HG03095 (cell line): ENCODE results near the gene PLEKHO2.
"Not testable (repeated sequence)": the region's sequence is repeated elsewhere in the genome, so short reads cannot be mapped to it uniquely, and the experiment has no call there.

ENCODE experiments used
- ATAC-seq: cut with Tn5 transposase; IDR thresholded peaks from one replicate; pipeline ENCODE4 v1.9.1; 2021; ENCODE audit warnings: moderate library complexity; ENCODE audit not compliant: unreplicated experiment

The PLEKHO2 gene, protein sequence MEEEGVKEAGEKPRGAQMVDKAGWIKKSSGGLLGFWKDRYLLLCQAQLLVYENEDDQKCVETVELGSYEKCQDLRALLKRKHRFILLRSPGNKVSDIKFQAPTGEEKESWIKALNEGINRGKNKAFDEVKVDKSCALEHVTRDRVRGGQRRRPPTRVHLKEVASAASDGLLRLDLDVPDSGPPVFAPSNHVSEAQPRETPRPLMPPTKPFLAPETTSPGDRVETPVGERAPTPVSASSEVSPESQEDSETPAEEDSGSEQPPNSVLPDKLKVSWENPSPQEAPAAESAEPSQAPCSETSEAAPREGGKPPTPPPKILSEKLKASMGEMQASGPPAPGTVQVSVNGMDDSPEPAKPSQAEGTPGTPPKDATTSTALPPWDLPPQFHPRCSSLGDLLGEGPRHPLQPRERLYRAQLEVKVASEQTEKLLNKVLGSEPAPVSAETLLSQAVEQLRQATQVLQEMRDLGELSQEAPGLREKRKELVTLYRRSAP

DNA sequence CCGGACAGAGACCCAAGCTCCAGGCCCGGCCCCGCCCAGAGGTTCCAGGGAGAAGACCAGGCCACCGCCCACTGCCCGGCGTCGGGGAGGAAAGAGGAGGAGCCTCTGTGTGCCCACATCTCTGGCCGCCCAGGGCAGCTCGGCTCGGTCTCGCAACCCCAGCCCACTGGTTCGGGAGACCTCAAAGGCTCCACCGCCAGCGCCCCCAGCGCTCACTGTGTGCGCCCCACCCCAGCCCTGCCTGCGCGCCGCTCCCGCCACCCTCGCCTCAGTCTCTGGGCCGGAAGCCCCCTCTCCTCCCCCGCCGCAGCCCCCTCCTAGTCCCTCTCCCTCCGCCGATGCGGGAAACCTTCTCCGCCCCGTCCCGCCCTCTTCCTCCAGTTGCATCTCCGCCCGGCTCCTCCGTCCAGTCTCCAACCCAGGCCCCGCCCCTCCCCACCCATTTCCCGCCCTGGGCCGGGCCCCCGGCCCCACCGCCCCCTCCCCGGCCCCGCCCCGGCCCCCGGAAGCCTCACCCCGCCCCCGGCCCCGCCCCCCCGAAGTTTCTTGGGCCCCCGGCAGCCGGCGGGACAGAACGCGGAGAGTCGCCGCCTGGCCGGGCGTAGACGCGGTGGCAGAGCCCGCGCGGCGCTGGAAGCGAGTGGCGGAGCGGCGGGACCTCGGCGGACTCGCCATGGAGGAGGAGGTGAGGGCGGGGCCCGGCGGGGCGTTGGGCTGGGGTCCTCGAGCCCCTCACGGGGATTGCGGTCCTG, at the start of gene PLEKHO2:
PLEKHO2 (plus strand) TSS at position 572 of the 752 bp plus-strand sequence; CDS start at position 674, 102 bp downstream.
- peak; percentile 49 for ATAC-seq

DNA sequence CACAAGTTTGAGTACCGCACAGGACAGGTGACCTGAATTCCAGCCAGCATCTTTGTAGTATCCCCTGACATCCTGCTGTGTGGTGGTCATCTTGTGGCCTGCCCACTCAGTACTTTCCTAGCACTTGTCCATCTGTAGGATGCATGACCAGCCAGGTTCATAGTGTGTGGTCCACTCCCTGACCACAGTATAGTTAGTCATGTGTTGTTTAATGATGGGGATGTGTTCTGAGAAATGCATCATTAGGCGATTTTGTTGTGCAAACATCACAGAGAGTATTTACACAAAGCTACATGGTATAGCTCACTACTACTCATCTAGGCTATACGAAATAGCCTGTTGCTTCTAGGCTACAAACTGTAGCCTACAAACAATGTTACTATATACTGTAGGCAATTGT, 49.4 kb upstream of the PLEKHO2 start:
- ATAC-seq = no peak

DNA sequence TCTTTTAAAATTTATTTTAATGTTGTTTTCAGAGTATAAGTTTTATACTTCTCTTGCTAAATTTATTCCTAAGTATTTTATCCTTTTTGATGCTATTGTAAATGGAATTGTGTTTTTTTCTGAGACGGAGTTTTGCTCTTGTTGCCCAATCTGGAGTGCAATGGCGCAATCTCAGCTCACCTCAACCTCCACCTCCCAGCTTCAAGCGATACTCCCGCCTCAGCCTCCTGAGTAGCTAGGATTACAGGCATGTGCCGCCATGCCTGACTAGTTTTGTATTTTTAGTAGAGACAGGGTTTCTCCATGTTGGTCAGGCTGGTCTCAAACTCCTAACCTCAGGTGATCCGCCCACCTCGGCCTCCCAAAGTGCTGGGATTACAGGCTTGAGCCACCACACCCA, 46.4 kb upstream of the PLEKHO2 start:
- not testable (repeated sequence) for ATAC-seq

DNA sequence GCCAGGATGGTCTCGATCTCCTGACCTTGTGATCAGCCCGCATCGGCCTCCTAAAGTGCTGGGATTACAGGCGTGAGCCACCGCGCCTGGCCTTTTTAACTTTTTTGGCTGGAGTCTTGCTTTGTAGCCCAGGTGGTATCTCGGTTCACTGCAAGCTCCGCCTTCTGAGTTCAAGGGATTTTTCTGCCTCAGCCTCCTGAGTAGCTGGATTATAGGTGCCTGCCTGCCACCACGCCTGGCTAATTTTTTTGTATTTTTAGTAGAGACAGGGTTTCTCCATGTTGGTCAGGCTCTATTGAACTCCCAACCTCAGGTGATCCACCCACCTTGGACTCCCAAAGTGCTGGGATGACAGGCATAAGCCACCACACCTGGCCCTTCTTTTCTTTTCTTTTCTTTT, 45.8 kb upstream of the PLEKHO2 start:
- not testable (repeated sequence) for ATAC-seq

DNA sequence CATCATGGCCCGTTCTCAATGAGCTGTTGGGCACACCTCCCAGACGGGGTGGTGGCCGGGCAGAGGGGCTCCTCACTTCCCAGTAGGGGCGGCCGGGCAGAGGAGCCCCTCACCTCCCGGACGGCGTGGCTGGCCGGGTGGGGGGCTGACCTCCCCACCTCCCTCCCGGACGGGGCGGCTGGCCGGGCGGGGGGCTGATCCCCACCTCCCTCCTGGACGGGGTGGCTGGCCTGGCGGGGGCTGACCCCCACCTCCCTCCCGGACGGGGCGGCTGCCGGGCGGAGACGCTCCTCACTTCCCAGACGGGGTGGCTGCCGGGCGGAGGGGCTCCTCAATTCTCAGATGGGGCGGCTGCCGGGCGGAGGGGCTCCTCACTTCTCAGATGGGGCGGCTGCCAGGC, 42.8 kb upstream of the PLEKHO2 start:
- not testable (repeated sequence) for ATAC-seq

DNA sequence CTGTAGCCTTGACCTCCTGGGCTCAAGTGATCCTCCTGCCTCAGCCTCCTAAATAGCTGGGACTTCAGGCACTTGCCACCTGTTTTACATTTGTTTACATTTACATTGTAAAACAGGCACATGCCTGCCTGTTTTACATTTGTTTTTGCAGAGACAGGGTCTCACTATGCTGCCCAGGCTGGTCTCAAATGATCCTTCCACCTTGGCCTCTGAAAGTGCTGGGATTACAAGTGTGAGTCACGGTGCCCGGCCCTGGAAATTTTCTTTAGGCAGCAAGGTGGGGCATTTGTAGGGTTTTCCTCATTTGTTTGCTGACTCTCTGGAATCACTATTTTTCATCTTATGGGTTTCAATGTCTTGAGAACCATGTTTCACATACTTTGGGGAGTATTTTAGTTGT, 41.2 kb upstream of the PLEKHO2 start:
- ATAC-seq = no peak

DNA sequence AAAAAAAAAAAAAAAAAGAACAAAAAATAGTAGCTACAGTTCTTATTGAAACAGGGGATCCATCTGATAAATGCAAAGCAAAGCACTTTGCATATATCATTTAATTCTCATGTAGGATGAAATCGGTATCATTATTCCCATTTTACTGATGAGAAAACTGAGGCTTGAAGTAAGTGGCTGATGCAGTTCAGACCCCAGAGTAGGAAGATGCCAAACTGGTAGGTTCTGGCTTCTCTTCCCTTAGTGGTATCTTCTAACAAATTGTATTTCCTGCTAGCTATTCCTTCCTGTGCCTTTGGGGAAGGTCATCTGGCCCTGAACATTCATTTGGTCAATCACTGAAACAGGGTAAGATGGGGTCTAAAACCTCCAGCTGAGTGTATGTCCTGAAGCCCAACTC, 38.2 kb upstream of the PLEKHO2 start:
- no peak for ATAC-seq

DNA sequence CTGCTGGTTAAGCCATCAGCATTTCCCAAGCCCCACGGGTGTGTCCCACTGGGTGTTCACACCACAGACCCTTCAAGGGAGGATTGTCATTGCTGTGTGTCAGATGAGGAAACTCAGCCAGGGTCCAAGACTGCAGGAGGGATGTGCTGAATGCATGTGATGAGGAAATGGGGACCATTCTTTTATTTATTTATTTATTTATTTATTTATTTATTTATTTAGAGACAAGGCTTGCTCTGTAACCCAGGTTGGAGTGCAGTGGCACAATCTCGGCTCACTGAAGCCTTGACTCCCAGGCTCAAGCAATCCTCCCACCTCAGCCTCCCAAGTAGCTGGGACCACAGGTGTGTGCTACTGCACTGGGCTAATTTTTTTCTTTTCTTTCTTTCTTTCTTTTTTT, 37.1 kb upstream of the PLEKHO2 start:
- ATAC-seq = no peak

DNA sequence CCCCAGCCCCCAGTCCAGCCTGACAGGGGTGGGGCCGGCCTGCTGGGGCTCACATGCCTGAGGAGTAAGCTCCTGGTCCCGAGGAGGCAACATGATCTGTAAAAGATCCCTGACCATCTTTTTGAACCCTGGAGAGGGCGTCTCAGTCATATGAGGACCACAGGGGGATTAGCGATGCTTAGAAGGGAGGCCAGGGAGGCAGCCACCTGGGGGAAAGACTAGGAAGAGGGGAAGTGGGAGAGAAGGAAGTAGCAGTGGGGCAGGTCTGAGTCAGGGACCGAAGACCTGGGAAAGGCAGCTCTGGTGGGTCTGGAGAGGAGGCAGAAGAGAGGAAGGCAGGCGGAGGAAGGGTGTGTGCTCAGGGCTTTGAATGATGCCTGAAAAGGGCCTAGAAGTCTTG, 35.2 kb upstream of the PLEKHO2 start:
- ATAC-seq = no peak

DNA sequence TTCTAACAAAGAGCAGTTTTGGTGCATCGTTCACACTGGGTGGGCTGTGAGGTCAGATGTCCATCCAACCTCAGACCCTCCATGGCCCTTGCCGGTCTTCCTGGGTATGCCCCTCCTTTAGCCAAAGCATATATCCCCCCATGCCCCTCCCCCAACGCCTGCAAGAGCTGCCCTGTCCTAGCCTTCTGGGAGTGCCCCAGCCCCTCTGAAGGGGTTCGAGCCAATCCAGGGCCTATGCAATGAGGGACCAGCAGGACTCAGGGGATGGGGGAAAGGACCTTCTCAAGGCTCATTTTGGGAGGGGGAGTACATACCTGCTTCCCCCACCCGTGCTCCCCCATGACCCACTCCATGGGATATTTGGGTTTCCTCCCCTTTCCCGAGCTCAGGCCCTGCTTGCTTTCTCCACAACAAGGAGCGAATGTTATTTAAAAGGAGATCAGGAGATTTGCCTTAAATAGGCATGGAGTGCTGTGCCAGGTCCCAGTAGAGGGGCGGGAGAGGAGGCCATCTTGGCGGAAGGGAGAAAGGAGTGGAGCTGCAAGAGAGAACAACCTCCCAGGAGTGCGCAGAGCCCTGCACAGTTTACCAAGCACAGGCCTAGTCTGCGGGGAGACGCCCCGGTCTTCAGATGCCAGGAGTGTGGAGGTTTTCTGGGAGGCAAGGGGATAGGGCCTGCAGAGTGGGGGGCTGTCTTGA, 34.5 kb upstream of the PLEKHO2 start:
- ATAC-seq = no peak

DNA sequence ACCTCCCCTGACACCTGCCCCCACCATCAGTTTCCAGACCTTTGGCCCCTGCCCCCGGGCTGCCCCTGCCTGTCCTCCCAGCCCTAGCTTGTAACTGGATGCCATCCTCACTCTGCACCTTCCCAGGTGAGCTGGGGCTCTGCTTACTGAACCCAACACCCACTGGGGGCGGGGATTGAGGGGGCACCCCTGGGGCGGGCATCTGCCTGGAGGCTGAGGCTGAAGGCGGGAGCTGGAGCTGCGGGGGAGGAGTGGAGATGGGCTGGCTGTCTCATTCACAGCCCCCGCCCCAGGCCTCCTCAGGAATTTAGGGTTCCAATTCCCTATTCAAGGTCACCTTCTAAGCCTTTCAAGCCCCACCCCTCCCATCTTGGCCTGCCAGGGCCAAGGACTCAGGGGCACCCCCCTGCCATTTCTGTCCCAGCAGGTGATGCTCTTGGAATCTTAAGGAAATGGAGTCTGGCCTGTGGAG, 33.9 kb upstream of the PLEKHO2 start:
- no peak for ATAC-seq

DNA sequence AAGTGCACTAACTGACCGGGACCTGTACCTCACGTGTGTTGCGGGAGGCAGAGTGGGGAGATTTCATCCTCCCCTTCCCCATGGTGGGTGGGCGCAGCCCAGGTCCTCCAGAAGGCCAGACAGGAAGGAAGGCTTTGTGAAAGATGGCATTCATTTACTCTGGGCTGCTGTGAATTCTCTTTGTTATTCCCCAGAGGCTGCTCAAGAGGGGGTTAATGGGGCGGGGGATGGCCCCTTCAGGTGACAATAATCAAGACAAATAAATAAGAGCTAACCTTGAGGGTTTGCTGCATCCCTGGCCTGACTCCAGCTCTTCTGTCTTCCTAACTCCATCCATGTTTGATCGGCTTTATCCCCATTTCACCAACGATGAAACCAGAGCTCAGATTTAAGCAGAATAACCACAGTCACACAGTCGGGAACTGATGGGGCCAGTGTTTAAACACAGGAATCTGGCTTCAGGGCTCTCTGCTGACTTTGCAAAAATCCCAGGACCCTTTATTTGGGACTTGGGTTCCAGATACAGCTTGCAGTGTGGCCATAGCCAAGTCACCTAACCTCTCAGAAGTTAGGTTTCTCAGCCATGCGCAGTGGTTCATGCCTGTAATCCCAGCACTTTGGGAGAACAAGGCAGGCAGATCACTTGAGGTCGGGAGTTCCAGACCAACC, 32.8 kb upstream of the PLEKHO2 start:
- ATAC-seq = no peak

DNA sequence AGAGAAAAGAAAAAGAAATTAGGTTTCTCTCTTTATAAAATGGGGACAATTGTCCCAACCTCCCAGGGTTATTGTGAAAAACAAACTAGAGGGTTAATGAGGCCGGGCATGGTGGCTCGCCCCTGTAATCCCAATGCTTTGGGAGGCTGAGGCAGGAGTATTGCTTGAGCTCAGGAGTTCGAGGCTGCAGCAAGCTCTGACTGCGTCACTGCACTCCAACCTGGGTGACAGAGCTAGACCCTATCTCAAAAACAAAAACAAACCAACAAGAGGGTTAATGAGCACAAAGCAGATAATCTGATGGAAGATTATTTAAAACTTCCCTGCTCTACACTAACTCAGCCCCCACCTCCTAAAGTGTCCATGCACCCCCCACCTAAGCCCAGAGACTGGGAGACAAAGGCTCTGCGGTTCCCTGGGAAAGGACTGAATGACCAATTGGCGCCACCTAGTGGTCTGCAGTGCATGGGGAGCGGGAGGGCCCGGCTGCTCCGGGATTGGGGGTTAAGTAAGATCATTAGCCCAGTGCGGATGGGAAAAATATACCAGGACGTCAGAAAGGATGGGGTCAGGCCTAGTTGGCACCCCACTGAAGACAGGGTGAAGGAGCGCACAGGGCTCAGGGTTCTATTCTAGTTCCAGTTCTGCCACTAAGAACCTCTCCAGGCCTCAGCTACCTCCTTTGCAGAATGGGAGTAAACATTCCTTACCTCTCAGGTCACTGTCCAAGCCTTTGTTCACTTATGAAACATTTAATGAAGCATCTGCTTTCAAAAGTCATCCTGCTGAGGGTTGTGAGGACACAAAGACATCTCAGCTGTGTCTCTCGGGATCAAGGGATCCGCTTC, 31.8 kb upstream of the PLEKHO2 start:
- no peak for ATAC-seq

DNA sequence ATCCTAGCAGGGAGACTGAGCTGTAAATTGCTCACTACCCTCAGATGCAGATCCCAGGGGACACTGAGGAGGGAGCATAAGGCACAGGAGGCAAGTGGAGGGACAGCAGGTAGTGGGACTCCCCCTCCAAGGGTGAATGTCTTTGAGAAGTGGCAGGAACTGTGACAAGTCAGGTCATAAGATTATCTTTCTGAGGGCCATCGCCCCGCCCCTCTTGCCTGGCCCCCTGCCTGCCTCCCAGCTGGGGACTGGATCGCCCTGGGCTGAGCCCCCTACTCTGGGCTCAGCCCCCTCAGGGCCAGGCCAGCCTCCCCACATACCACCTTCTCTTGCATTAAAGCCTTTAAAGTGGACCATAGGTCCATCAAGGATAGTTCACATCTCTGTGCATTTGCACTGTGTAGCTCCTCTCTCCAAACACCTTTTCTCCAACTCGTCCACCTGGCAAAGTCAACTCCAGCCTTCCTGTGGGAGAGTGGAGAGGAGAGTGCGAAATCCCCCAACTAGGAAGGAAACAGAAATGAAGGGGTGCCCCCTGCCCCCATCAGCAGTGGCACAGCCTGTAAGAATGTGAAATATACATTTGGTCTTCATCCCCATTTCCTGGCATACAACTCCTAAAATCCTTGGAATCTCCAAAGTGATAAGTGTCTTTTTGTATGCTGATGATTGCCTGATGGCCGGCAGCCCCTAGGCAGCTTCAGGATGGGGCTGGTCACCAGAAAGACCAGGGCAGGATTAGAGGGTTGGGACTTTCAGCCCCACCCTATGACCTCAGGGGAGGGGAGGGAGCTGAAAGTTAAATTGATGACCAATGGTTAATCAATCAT, 31.0 kb upstream of the PLEKHO2 start:
- ATAC-seq = no peak

DNA sequence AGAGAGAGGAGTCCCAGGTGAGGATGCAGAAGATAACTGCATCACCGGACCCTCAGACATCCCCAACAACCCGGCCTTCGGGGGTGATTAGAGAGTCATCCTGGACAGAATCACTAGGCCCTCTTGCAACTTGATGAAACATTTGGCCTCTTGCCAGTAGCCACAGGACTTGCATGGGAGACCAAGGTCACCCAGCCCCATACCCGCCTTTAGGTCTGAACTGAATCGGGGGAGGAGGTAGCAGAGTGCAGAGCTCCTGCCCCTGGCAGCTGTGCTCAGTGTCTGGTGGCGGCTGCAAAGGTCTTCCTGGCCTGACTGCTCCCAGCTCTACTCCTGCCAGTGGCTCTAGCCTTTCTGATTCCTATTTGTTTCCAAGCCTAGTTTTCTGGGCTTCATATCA, 28.6 kb upstream of the PLEKHO2 start:
- no peak for ATAC-seq

DNA sequence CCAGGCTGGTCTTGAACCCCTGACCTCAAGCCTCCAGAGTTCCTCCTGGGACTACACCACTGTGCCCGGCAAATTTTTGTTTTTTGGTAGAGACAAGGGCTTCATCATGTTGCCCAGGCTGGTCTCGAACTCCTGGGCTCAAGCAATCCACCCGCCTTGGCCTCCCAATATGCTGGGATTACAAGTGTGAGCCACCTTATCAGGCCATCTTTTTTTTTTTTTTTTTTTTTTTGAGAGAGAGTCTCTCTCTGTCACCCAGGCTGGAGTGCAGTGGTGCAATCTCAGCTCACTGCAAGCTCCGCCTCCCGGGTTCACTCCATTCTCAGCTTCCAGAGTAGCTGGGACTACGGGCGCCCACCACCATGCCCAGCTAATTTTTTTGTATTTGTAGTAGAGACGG, 27.4 kb upstream of the PLEKHO2 start:
- not testable (repeated sequence) for ATAC-seq

DNA sequence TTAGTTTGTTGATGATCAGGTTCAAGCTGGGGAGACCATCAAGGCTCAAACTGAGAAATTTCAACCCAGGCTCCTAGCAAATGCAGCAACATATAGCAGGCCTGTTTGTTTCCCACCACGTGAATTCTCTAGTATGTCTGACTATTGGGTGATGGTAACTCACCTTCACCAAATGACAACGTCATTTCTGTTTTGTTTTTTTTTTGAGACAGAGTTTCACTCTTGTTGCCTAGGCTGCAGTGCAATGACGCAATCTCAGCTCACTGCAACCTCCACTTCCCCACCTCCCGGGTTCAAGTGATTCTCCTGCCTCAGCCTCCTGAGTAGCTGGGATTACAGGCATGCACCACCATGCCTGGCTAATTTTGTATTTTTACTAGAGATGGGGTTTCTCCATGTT, 26.8 kb upstream of the PLEKHO2 start:
- not testable (repeated sequence) for ATAC-seq

DNA sequence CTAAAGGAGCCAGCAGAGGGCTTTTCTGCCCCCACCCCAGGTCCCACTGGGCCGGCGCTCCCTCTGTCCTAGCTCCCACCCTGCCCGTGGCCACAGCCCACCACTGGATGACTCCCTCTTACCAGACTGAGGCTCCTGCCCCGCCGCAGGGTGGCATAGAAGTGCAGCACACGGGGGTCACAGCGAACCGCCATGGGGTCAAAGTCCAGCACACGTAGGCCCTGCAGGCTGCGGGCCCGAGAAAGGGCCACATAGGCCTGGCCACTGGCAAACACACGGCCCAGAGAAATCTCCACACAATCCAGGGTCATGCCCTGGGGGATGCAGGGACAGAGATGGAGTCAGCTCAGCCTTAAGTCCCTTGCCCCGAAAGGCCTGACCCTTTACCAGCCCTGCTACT, 25.3 kb upstream of the PLEKHO2 start:
- no peak for ATAC-seq

DNA sequence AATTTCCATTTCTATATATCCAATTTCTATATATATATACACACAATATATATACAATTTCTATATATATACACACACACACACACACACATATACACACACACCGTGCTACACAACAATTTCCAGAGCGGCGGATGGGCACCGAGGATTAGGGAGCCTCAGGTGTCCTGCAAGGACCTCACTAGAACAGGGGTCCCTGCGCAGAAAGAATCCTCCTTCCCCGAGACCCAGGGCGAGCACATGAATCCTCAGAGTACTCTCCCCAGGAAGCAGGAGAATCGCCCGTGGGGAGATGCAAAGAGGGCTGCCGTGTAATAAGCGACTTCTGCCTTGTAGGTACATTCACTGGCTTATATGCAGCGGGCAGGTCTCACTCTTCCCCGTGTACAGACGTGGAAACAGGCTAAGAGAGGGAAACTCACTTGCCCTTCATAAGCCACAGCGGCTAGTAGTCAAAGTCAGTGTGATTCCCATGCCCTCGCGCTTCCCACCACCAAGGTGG, 16.7 kb upstream of the PLEKHO2 start:
- ATAC-seq = peak; percentile 3
